ENCODE measurements around the gene SSU72. TPM values are rescaled to one million over a fixed set of nuclear protein-coding genes. Genes with fewer than 3 reads are reported as not detected.

SSU72 gene
- polyA plus RNA-seq, 1 donor: 82.2 TPM

- DNase-seq: no peak
These were observed 39.7 kb upstream of the SSU72 start for GRCh38 chr1:1614204-1614953.

- no peak for DNase-seq
These were observed 38.9 kb upstream of the SSU72 start for GRCh38 chr1:1613509-1614082.

GRCh38 chr1:1612104-1612400, 37.4 kb upstream of the SSU72 start:
- no peak for DNase-seq

- DNase-seq: no peak
These were observed 36.1 kb upstream of the SSU72 start for GRCh38 chr1:1610796-1611195.

- no peak for DNase-seq
These were observed 35.3 kb upstream of the SSU72 start for GRCh38 chr1:1609822-1610485.

GRCh38 chr1:1606232-1606631, 31.6 kb upstream of the SSU72 start:
- no peak for DNase-seq

GRCh38 chr1:1605724-1606123, 31.1 kb upstream of the SSU72 start:
- DNase-seq: no peak

- no peak for DNase-seq
These were observed 30.4 kb upstream of the SSU72 start for GRCh38 chr1:1605034-1605591.

- no peak for DNase-seq
These were observed 29.8 kb upstream of the SSU72 start for GRCh38 chr1:1604374-1605033.

- DNase-seq: no peak
These were observed 29.2 kb upstream of the SSU72 start for GRCh38 chr1:1603671-1604373.

GRCh38 chr1:1602968-1603506, 28.4 kb upstream of the SSU72 start:
- no peak for DNase-seq

GRCh38 chr1:1602304-1602967, 27.8 kb upstream of the SSU72 start:
- no peak for DNase-seq

GRCh38 chr1:1601564-1602303, 27.1 kb upstream of the SSU72 start:
- DNase-seq: no peak

GRCh38 chr1:1600861-1601563, 26.3 kb upstream of the SSU72 start:
- DNase-seq: no peak

GRCh38 chr1:1599935-1600860, 25.5 kb upstream of the SSU72 start, which contains the start of gene FNDC10:
Gene FNDC10 (minus strand): TSS chr1:1600135. CDS start chr1:1600015, 120 bp downstream.
- no peak for DNase-seq

GRCh38 chr1:1599030-1599934, 24.6 kb upstream of the SSU72 start:
- DNase-seq: no peak

- no peak for DNase-seq
These were observed 24.0 kb upstream of the SSU72 start for GRCh38 chr1:1598720-1599029.
